Naive thymus-derived CD4-positive, alpha-beta T cell (primary cell): Measurements from ENCODE around the gene ARHGEF17. TPM values are rescaled to one million over a fixed set of nuclear protein-coding genes. Genes with fewer than 3 reads are reported as not detected.

Experiments
- ATAC-seq: fragments of 150-1000 bp; cut with Tn5 transposase; 2 replicates; pipeline ENCODE4 v1.10.0; 2021; ENCODE audit warnings: mild to moderate bottlenecking, moderate library complexity
- CTCF ChIA-PET: fragments of 350-600 bp; sonication (Branson Sonifier 250); formaldehyde crosslinking; loops from one replicate; lab custom pipeline; 2021; ENCODE audit warnings: antibody characterized with exemption; lab: Charles Lee
- POLR2A ChIA-PET: fragments of 350-600 bp; sonication (Branson Sonifier 250); formaldehyde crosslinking; loops from one replicate; lab custom pipeline; 2021; ENCODE audit warnings: antibody characterized with exemption, inconsistent platforms; lab: Charles Lee
- DNase-seq, 9 donors: peaks; one replicate each; pipeline versions ENCODE4 v3.0.0 to v3.0.0-alpha.2; 2020 to 2022; ENCODE audit warnings: mixed read lengths in 1 of 9
- H3K27ac ChIP-seq: one replicate; pipeline ENCODE4 v1.7.0; 2013; ENCODE audit warnings: mild to moderate bottlenecking, low read depth, low read length, moderate library complexity
- H3K27me3 ChIP-seq, 2 donors: one replicate each; pipeline ENCODE4 v1.7.0; 2013; ENCODE audit warnings: low read length in 2 of 2, mild to moderate bottlenecking in 2 of 2, moderate library complexity in 2 of 2; ENCODE audit not compliant: control insufficient read depth in 2 of 2, insufficient read depth in 2 of 2
- H3K36me3 ChIP-seq, 3 experiments: 1 replicate in 2 of 3; 2 replicates in 1 of 3; pipeline ENCODE4 v1.7.0; 2013; ENCODE audit warnings: low read length in 3 of 3, mild to moderate bottlenecking in 3 of 3, moderate library complexity in 1 of 3; ENCODE audit not compliant: insufficient read depth in 3 of 3, control insufficient read depth in 2 of 3
- H3K4me1 ChIP-seq, 2 donors: one replicate each; pipeline ENCODE4 v1.7.0; 2013; ENCODE audit warnings: low read length in 2 of 2, mild to moderate bottlenecking in 2 of 2, moderate library complexity in 1 of 2; ENCODE audit not compliant: control insufficient read depth in 2 of 2, insufficient read depth in 2 of 2
- H3K4me3 ChIP-seq: 2 replicates; pipeline ENCODE4 v1.7.0; 2013; ENCODE audit warnings: mild to moderate bottlenecking, low read length
- H3K9me3 ChIP-seq, 3 experiments: 1 replicate in 2 of 3; 2 replicates in 1 of 3; pipeline ENCODE4 v1.7.0; 2013; ENCODE audit warnings: low read length in 3 of 3; ENCODE audit not compliant: control insufficient read depth in 2 of 3
- H3K27ac Mint-ChIP-seq, 9 donors: one replicate each; pipeline ENCODE4 v1.8.0; 2020 to 2022; ENCODE audit warnings: mixed read lengths in 9 of 9, mild to moderate bottlenecking in 8 of 9, moderate library complexity in 5 of 9, inconsistent platforms in 2 of 9
- H3K27me3 Mint-ChIP-seq, 5 donors: one replicate each; pipeline ENCODE4 v1.8.0; 2021 to 2022; ENCODE audit warnings: mixed read lengths in 5 of 5, mild to moderate bottlenecking in 1 of 5
- H3K36me3 Mint-ChIP-seq, 5 donors: one replicate each; pipeline ENCODE4 v1.8.0; 2020 to 2022; ENCODE audit warnings: mixed read lengths in 5 of 5, mild to moderate bottlenecking in 3 of 5, inconsistent platforms in 1 of 5
- H3K4me1 Mint-ChIP-seq, 7 donors: one replicate each; pipeline ENCODE4 v1.8.0; 2020 to 2022; ENCODE audit warnings: mixed read lengths in 7 of 7, mild to moderate bottlenecking in 3 of 7, inconsistent platforms in 1 of 7
- H3K4me3 Mint-ChIP-seq, 10 donors: one replicate each; pipeline ENCODE4 v1.8.0; 2020 to 2022; ENCODE audit warnings: mild to moderate bottlenecking in 10 of 10, mixed read lengths in 10 of 10, moderate library complexity in 6 of 10, inconsistent platforms in 2 of 10
- H3K9me3 Mint-ChIP-seq, 11 donors: one replicate each; pipeline ENCODE4 v1.8.0; 2020 to 2022; ENCODE audit warnings: mixed read lengths in 11 of 11, mild to moderate bottlenecking in 4 of 11, inconsistent platforms in 1 of 11, moderate library complexity in 1 of 11
- intact Hi-C, 2 donors: fragments of 100-400 bp; cut with micrococcal nuclease; formaldehyde crosslinking; loops; one replicate each; pipeline ENCODE4 v1.15.1; 2023
- polyA plus RNA-seq, 2 donors: library from polyadenylated mRNA; unstranded; fragments of 300-500 nt; fragmentation: Illumina TruSeq; gene quantifications; one replicate each; pipeline ENCODE4 v1.2.3, GENCODE V29; 2021
- total RNA-seq, 6 experiments: library from RNA in 5 of 6; stranded (reverse) in 5 of 6; gene quantifications; 1 replicate in 5 of 6; 2 replicates in 1 of 6; pipeline ENCODE4 v1.2.3 and lab custom pipeline; 2021 to 2026

Gene ARHGEF17
- total and polyA plus RNA-seq, 7 experiments from 2014 or later, result 0.11 to 1.1 (median 0.98) TPM; not detected in 4

DNA sequence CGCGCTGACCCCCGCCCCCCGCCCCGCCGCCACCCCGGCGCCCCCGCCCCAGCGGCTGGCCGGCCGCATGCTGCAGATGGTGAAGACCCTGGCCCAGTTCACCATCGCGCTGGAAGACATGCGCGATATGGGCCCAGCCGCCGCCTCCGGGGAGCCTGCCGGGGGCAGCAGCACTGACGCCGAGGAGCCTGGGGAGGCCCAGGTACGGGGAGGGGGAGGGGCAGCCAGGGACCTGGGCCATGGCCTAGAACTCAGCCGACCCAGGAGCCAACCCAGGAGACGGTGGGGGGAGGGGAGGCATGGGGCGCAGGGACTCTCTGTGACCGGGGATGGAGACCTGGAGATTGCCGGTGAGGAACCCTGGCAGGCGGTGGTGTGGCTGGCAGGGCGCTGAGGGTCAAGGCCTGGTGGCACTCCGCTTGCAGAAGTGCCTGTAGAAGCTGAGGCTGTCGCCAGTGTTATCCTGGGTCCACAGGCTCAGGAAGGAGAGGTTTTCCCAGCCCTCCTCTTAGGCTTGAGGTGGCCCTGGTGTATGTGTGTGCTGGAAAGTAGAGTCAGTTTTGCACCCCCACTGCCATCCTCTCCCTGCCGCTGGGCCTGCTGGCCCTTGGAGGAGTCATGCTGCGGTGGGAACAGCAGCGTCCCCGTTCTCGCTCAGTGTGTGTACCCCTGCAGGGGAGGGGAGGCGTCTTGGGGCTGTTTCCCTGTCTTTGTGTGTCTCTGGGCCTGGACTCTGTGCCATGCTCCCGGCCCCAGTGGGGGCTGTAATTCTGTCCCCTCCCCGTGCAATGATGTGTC, 35.2 kb downstream of the ARHGEF17 start:
- Mint-ChIP-seq H3K9me3 (no peaks in the 10 kb centered on the region), H3K27ac (no peak overlapping the region), H3K4me1 (no peaks in the 10 kb centered on the region), H3K27me3 (peaks cover 0 to 10% (median 7%) of the 10 kb centered on the region in 5 donors), H3K36me3 (no peaks in the 10 kb centered on the region), H3K4me3 (no peak overlapping the region)
- intact Hi-C loops, result no loop called here
- ATAC-seq (no peak), DNase-seq (no peak)
- Histone ChIP-seq H3K27ac (no peak overlapping the region), H3K36me3 (no peaks in the 10 kb centered on the region), H3K27me3 (no peaks in the 10 kb centered on the region), H3K9me3 (no peaks in the 10 kb centered on the region), H3K4me3 (no peak overlapping the region), H3K4me1 (no peaks in the 10 kb centered on the region)
- ChIA-PET POLR2A (no interaction called here), CTCF (no interaction called here)

DNA sequence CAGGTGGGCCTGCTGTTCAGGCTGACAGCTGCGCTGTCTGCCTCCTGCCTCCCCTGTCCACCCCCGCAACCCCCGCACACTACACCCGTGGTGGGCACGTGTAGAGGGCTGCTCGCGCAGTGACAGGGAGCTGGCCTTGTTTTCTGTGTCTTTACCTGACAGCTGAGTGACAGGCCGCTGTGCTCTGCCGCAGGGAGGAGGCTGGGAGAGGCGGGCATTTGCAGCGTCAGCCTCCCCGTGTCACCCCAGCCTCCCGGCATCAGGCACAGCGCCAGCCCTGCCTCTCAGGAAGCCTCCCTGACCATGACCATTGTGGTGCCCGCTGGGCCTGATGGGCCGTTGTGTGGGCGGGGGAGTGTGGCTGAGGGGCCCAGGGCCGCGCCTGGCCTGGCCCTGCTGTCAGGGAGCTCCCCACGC, 36.1 kb downstream of the ARHGEF17 start:
- no peaks in the 10 kb centered on the region for H3K36me3 Mint-ChIP-seq
- no peak overlapping the region for H3K27ac Mint-ChIP-seq
- no peak overlapping the region for H3K4me3 ChIP-seq
- CTCF ChIA-PET, result no interaction called here
- no peak overlapping the region for H3K27ac ChIP-seq
- no peak for DNase-seq
- POLR2A ChIA-PET, result no interaction called here
- H3K27me3 Mint-ChIP-seq, result peaks cover 0 to 10% (median 7%) of the 10 kb centered on the region in 5 donors
- no peak overlapping the region for H3K4me3 Mint-ChIP-seq
- H3K4me1 ChIP-seq, result no peaks in the 10 kb centered on the region
- intact Hi-C loops, result no loop called here
- H3K9me3 Mint-ChIP-seq, result no peaks in the 10 kb centered on the region
- H3K9me3 ChIP-seq, result no peaks in the 10 kb centered on the region
- H3K27me3 ChIP-seq, result no peaks in the 10 kb centered on the region
- no peaks in the 10 kb centered on the region for H3K4me1 Mint-ChIP-seq
- no peaks in the 10 kb centered on the region for H3K36me3 ChIP-seq
- ATAC-seq, result no peak

DNA sequence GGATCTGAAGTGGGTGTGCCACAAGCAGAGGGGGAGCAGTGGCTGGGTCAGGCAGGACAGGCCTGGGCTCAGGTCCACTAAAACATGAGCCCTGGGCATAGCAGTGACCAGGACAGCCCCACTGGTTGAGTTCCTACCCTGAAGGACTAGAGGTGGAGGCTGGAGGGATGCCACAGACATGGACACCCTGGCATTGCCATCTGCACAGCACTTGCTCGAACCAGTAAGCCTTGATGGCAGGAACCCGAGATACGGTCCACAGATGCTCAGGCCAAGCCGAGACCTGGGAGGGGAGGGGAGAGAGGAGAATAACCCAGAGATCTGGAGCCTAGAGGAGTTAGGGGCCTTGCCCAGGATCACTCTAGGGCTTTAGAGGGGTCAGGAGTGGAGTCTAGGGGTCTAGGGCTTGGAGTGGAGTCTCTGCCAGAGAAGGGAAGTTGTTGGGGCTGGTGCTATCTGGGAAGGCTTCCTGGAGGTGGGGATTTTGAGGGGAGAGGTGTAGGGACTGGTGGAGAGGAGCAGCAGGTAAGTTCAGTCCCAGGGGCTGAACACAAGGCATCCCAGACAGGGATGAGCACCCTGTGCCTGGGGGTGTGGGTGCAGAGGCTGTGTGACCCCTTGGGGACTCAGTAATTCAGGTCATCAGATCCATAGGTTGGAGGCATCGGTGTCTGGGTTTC, 37.5 kb downstream of the ARHGEF17 start:
- Histone ChIP-seq H3K36me3 (no peaks in the 10 kb centered on the region), H3K27me3 (no peaks in the 10 kb centered on the region), H3K27ac (no peak overlapping the region), H3K4me3 (no peak overlapping the region), H3K9me3 (no peaks in the 10 kb centered on the region), H3K4me1 (no peaks in the 10 kb centered on the region)
- CTCF ChIA-PET, result no interaction called here
- intact Hi-C loops, result no loop called here
- H3K9me3 Mint-ChIP-seq, result no peaks in the 10 kb centered on the region
- POLR2A ChIA-PET, result no interaction called here
- peak overlapping the region in 1 of 9 donors; percentile 38 for H3K27ac Mint-ChIP-seq
- no peak overlapping the region for H3K4me3 Mint-ChIP-seq
- H3K36me3 Mint-ChIP-seq, result no peaks in the 10 kb centered on the region
- peaks cover 0 to 6% (median 0%) of the 10 kb centered on the region in 7 donors for H3K4me1 Mint-ChIP-seq
- DNase-seq (no peak), ATAC-seq (no peak)
- peaks cover 0 to 10% (median 7%) of the 10 kb centered on the region in 5 donors for H3K27me3 Mint-ChIP-seq

DNA sequence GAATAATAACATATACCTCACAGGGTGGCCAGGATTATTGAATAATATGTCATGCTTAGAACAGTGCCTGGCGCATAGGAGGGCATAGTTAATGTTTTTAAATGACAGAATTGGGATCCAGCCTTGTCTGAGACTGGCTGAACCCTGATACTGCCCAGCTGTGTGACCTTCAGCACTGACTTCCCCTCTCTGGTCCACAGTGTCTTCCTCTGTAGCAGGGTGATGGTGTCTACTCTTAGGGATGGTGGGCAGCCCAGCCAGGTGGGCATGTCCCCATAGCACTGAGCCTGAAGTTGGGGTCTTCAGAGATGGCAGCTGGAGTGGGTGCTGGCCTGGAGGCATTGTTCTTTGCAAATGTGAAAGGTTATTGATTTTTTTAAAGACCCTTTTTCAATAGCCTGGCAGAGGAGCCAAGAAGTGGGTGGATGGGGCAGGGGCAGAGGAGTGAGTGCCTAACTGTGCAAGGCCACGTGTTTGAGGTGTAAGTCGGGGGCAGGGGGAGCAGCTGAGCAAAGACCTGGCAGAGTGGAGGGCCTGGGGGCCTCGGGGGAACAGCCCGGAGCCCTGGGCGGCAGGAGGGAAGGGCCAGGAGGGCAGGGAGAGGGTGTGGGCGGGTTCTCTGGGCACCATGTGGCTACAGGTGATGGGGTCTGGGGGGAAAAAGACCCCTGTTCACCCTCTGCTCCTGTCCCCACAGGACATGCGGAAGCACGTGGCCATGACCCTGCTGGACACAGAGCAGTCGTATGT, 38.3 kb downstream of the ARHGEF17 start:
- Mint-ChIP-seq H3K27ac (peak overlapping the region in 1 of 9 donors; percentile 38), H3K9me3 (no peaks in the 10 kb centered on the region), H3K27me3 (peaks cover 0 to 10% (median 7%) of the 10 kb centered on the region in 5 donors), H3K36me3 (no peaks in the 10 kb centered on the region), H3K4me1 (peaks cover 0 to 12% (median 0%) of the 10 kb centered on the region in 7 donors), H3K4me3 (no peak overlapping the region)
- Histone ChIP-seq H3K27ac (no peak overlapping the region), H3K36me3 (no peaks in the 10 kb centered on the region), H3K27me3 (no peaks in the 10 kb centered on the region), H3K9me3 (no peaks in the 10 kb centered on the region), H3K4me1 (no peaks in the 10 kb centered on the region), H3K4me3 (no peak overlapping the region)
- CTCF ChIA-PET, result no interaction called here
- intact Hi-C loops, result no loop called here
- DNase-seq (no peak), ATAC-seq (no peak)
- POLR2A ChIA-PET, result no interaction called here

DNA sequence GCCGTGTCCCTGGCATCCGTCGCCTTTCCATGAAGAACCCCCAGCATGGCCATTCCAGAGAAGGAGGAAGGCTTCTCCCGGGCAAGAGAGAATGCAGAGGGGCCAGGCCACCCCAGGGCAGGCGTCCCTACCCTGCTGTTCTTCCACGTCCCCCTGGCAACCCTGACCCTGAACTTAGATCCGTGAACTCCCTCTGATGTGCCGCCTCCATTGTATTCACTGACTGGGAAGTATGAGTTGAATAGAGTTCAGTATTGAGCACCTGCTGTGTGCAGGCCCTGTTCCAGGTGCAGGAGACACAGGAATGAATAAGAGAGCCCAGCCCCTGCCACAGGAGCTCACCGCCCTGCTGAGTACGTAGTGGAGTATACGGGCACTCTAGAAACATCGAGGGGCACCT, 39.0 kb downstream of the ARHGEF17 start:
- Mint-ChIP-seq H3K4me1 (peaks cover 0 to 14% (median 0%) of the 10 kb centered on the region in 7 donors), H3K4me3 (no peak overlapping the region), H3K36me3 (no peaks in the 10 kb centered on the region), H3K27ac (no peak overlapping the region), H3K27me3 (peaks cover 0 to 10% (median 6%) of the 10 kb centered on the region in 5 donors), H3K9me3 (no peaks in the 10 kb centered on the region)
- Histone ChIP-seq H3K9me3 (no peaks in the 10 kb centered on the region), H3K36me3 (no peaks in the 10 kb centered on the region), H3K27ac (no peak overlapping the region), H3K4me3 (no peak overlapping the region), H3K27me3 (no peaks in the 10 kb centered on the region), H3K4me1 (no peaks in the 10 kb centered on the region)
- ATAC-seq, result no peak
- intact Hi-C loops, result no loop called here
- POLR2A ChIA-PET, result no interaction called here
- DNase-seq, result no peak
- CTCF ChIA-PET, result interaction anchor here (9.7 kb wide), 1 partner anchor 49 kb away, joined by 205 read pairs; no protein-coding TSS in a partner anchor

DNA sequence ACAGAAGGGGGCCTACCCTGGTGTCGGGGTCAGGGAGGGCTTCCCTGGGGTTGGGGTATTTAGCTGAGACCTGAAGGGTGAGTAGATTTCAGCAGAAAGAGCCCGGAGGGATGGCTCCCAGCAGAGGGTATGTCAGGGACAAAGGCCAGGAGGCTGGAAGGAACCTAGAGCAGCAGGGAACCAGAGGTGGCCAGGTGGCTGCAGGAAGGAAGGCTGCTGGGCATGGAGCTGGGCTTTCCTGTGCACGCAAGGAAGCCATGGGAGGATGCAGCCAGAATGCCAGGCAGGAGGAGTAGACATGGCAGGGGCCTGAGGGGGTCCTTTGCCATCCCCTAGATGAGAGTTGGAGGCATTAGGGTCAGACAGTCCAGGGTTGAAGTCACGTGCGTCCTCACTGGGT, 40.8 kb downstream of the ARHGEF17 start:
- no peak overlapping the region for H3K27ac ChIP-seq
- no peak overlapping the region for H3K4me3 ChIP-seq
- CTCF ChIA-PET, result interaction anchor here (1.3 to 9.7 kb wide), 3 partner anchors 18 to 312 kb away, joined by 3 to 205 read pairs (median 19); no protein-coding TSS in a partner anchor
- H3K36me3 ChIP-seq, result no peaks in the 10 kb centered on the region
- POLR2A ChIA-PET, result interaction anchor here (1.2 kb wide), 1 partner anchor 42 kb away, joined by 3 read pairs; no protein-coding TSS in a partner anchor
- DNase-seq, result no peak
- H3K4me1 Mint-ChIP-seq, result peaks cover 0 to 19% (median 3%) of the 10 kb centered on the region in 7 donors
- no peak overlapping the region for H3K27ac Mint-ChIP-seq
- H3K4me3 Mint-ChIP-seq, result no peak overlapping the region
- H3K27me3 ChIP-seq, result no peaks in the 10 kb centered on the region
- H3K9me3 Mint-ChIP-seq, result no peaks in the 10 kb centered on the region
- intact Hi-C loops, result no loop called here
- no peaks in the 10 kb centered on the region for H3K36me3 Mint-ChIP-seq
- H3K9me3 ChIP-seq, result no peaks in the 10 kb centered on the region
- no peak for ATAC-seq
- peaks cover 0 to 10% (median 6%) of the 10 kb centered on the region in 5 donors for H3K27me3 Mint-ChIP-seq
- no peaks in the 10 kb centered on the region for H3K4me1 ChIP-seq
